HG03469 (cell line): ENCODE data around the gene MZB1.
"Not testable (repeated sequence)": the region's sequence is repeated elsewhere in the genome, so short reads cannot be mapped to it uniquely, and the experiment has no call there.

Source experiments
- ATAC-seq: cut with Tn5 transposase; IDR thresholded peaks from one replicate; pipeline ENCODE4 v1.9.1; 2021; ENCODE audit warnings: mild to moderate bottlenecking, moderate library complexity, moderate number of reproducible peaks; ENCODE audit not compliant: unreplicated experiment

The MZB1 gene

GRCh38 chr5:139392678-139393496 is 3.2 kb upstream of the MZB1 start:
- no peak for ATAC-seq

GRCh38 chr5:139392324-139392677 is 2.6 kb upstream of the MZB1 start:
- ATAC-seq: no peak

- no peak for ATAC-seq
Observed at GRCh38 chr5:139391570-139392323, 2.0 kb upstream of the MZB1 start.

GRCh38 chr5:139390639-139391569 is 1.2 kb upstream of the MZB1 start:
- ATAC-seq: no peak

- no peak for ATAC-seq
Observed at GRCh38 chr5:139388198-139388821, 1.4 kb downstream of the MZB1 start.

- no peak for ATAC-seq
Observed at GRCh38 chr5:139387611-139388197, 2.0 kb downstream of the MZB1 start.

GRCh38 chr5:139386956-139387355 is 2.8 kb downstream of the MZB1 start:
- ATAC-seq: not testable (repeated sequence)

- ATAC-seq: no peak
Observed at GRCh38 chr5:139386050-139386438, 3.7 kb downstream of the MZB1 start.

- no peak for ATAC-seq
Observed at GRCh38 chr5:139385061-139386049, 4.4 kb downstream of the MZB1 start.

- ATAC-seq: no peak
Observed at GRCh38 chr5:139384591-139385051, 5.1 kb downstream of the MZB1 start.

- ATAC-seq: no peak
Observed at GRCh38 chr5:139383993-139384590, 5.6 kb downstream of the MZB1 start.

GRCh38 chr5:139383275-139383992 is 6.3 kb downstream of the MZB1 start, which contains the start of gene SLC23A1:
SLC23A1 (minus strand) TSS chr5:139383297; CDS start chr5:139383253, 44 bp downstream.
- ATAC-seq: no peak

GRCh38 chr5:139382807-139383206 is 6.9 kb downstream of the MZB1 start:
- ATAC-seq: no peak

GRCh38 chr5:139381837-139382761 is 7.6 kb downstream of the MZB1 start:
- ATAC-seq: no peak

- ATAC-seq: no peak
Observed at GRCh38 chr5:139379626-139380449, 9.9 kb downstream of the MZB1 start.

GRCh38 chr5:139378941-139379361 is 10.8 kb downstream of the MZB1 start:
- ATAC-seq: no peak
